Mesendoderm (in vitro differentiated cells): Measurements from ENCODE around the gene PDE9A. TPM values are rescaled to one million over a fixed set of nuclear protein-coding genes. Genes with fewer than 3 reads are reported as not detected.

Experiments used
- DNase-seq: peaks from one replicate; pipeline ENCODE4 v3.0.0; 2013
- H2AK5ac ChIP-seq: 2 replicates; pipeline ENCODE4 v1.6.1; 2013; ENCODE audit warnings: low read length, inconsistent platforms
- H2BK120ac ChIP-seq: 2 replicates; pipeline ENCODE4 v1.6.1; 2013; ENCODE audit warnings: low read depth, mild to moderate bottlenecking, low read length, moderate library complexity, mixed read lengths
- H2BK15ac ChIP-seq: replicated peaks from 2 replicates; pipeline ENCODE4 v1.6.1; 2013; ENCODE audit warnings: low read depth, mild to moderate bottlenecking, moderate library complexity
- H2BK5ac ChIP-seq: 2 replicates; pipeline ENCODE4 v1.6.1; 2013; ENCODE audit warnings: low read length, inconsistent platforms
- H3K18ac ChIP-seq: 2 replicates; pipeline ENCODE4 v1.6.1; 2013; ENCODE audit warnings: mild to moderate bottlenecking, low read length, mixed read lengths
- H3K23ac ChIP-seq: one replicate; pipeline ENCODE4 v1.6.1; 2013; ENCODE audit warnings: low read length
- H3K27ac ChIP-seq: 2 replicates; pipeline ENCODE4 v1.5.1; 2013; ENCODE audit warnings: low read depth, mild to moderate bottlenecking, inconsistent platforms, low read length, moderate library complexity
- H3K27me3 ChIP-seq: 2 replicates; pipeline ENCODE4 v1.6.1; 2013; ENCODE audit warnings: low read length, control low read depth, mild to moderate bottlenecking, inconsistent platforms; ENCODE audit not compliant: insufficient read depth, poor library complexity
- H3K36me3 ChIP-seq: 2 replicates; pipeline ENCODE4 v1.6.1; 2013; ENCODE audit warnings: low read length, inconsistent platforms; ENCODE audit not compliant: control insufficient read depth, insufficient read depth
- H3K4ac ChIP-seq: one replicate; pipeline ENCODE4 v1.6.1; 2013; ENCODE audit warnings: low read depth, mild to moderate bottlenecking, low read length, moderate library complexity
- H3K4me1 ChIP-seq: 2 replicates; pipeline ENCODE4 v1.6.1; 2013; ENCODE audit warnings: low read depth, low read length, inconsistent platforms; ENCODE audit not compliant: control insufficient read depth
- H3K4me2 ChIP-seq: 2 replicates; pipeline ENCODE4 v1.6.1; 2013; ENCODE audit warnings: low read length
- H3K4me3 ChIP-seq: 2 replicates; pipeline ENCODE4 v1.5.1; 2013; ENCODE audit warnings: mild to moderate bottlenecking, low read length
- H3K56ac ChIP-seq: one replicate; pipeline ENCODE4 v1.6.1; 2013; ENCODE audit warnings: low read length
- H3K79me1 ChIP-seq: 2 replicates; pipeline ENCODE4 v1.6.1; 2013; ENCODE audit warnings: low read length, inconsistent platforms
- H3K79me2 ChIP-seq: 2 replicates; pipeline ENCODE4 v1.6.1; 2013; ENCODE audit warnings: mild to moderate bottlenecking, low read length; ENCODE audit not compliant: control insufficient read depth, insufficient read depth
- H3K9ac ChIP-seq: 2 replicates; pipeline ENCODE4 v1.6.1; 2013; ENCODE audit warnings: low read length, inconsistent platforms
- H4K5ac ChIP-seq: one replicate; pipeline ENCODE4 v1.6.1; 2013; ENCODE audit warnings: low read length
- H4K8ac ChIP-seq: one replicate; pipeline ENCODE4 v1.6.1; 2013; ENCODE audit warnings: low read depth, mild to moderate bottlenecking, control low read depth, low read length, moderate library complexity
- WGBS: extraction: QIAGEN DNeasy Blood & Tissue Kit; methylation state at CpG from one replicate; pipeline ENCODE4 v1.1.7; 2013; ENCODE audit warnings: low lambda C conversion rate, missing lambda C conversion rate; ENCODE audit not compliant: insufficient coverage; ENCODE audit errors: extremely low coverage; 5-methylcytosine and 5-hydroxymethylcytosine counted together
- polyA plus RNA-seq, 2 experiments: library from polyadenylated mRNA; stranded (reverse); fragments of 200-250 nt; gene quantifications; one replicate each; pipeline ENCODE4 v1.2.3, GENCODE V29; 2013

PDE9A gene
- polyA plus RNA-seq (2013, experiment 1 of 2): 36.9 TPM
- 38.7 TPM for polyA plus RNA-seq (2013, experiment 2 of 2)

DNA sequence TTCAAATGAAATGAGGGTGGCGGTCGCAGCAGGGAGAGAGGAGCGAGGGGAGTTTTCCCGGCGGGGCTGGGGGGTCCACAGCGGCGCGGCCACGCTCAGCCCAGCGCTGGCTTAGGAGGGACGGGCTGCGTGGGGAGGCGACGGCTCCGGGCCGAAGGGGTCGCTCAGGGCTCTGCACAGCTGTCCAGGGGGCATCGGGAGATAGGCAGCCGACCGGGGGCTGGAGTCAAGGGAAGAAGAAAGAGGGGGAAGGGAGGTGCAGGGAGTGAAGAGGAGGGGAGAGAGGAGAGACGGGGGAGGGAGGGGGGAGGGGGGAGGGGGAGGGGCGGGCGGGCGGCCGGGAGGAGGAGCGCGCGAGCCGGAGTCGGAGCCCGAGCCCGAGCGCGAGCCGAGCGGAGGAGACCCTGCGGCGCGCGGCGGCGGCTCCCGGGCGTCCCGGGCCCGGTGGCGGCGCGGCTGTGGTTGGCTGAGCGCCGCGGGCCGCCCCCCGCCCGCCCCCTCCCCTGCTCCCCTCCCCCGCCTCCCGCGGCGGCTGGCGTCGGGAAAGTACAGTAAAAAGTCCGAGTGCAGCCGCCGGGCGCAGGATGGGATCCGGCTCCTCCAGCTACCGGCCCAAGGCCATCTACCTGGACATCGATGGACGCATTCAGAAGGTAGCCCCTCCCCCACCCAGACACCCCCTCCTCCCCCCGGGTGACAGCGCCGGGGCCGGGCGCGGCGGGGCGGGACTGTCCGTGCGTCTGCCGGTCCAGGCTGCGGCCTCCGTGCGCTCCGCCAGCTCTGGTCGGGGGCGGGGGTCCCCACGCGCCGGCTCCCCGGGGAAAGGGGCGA lies at the start of gene PDE9A:
Gene PDE9A, plus strand, starts transcription at position 391 of the 831 bp plus-strand sequence. Its CDS starts 194 bp downstream, at position 585.
- Histone ChIP-seq H3K23ac (peak within 1 kb of the TSS; percentile 83), H3K4me3 (peak within 1 kb of the TSS; percentile 78)
- no CpG with 5 or more reads among the region's 91 CpGs for WGBS

DNA sequence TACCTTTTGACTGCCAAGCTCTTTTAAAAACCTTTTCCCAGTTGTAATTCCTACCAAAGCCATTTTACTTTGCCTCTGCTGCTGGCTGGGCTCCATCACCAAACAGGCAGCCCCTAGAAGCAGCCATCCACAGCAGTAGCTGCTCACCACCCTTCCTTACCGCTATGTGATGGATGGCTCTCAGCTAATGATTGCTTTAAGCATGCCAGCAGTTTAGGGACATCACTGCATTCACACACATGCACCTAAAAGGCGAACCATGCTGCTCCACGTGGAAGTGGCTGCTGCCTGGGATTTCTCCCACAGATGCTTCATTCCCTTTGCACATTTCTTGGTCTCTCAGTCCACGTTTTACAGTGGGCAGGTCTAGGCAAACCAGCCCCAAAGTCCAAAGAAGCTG lies 46.3 kb upstream of the PDE9A start:
- Histone ChIP-seq H2BK5ac (no peak overlapping the region), H4K8ac (no peak overlapping the region), H2BK120ac (no peak overlapping the region)

More for the DNA sequence above, at the start of gene PDE9A:
- no peaks in the 10 kb centered on the region for H3K27me3 ChIP-seq
- H2BK120ac ChIP-seq: no peak within 1 kb of the TSS
- H3K9ac ChIP-seq: peak within 1 kb of the TSS; percentile 87
- no peak within 1 kb of the TSS for H4K5ac ChIP-seq
- peak within 1 kb of the TSS; percentile 30 for H3K4me2 ChIP-seq
- H2BK5ac ChIP-seq: peak within 1 kb of the TSS; percentile 17
- peak within 1 kb of the TSS; percentile 92 for H3K56ac ChIP-seq
- H3K18ac ChIP-seq: peak within 1 kb of the TSS; percentile 82
- H3K4ac ChIP-seq: peak within 1 kb of the TSS; percentile 77
- H4K8ac ChIP-seq: no peak within 1 kb of the TSS
- peaks cover 41% of the 10 kb centered on the region for H3K79me2 ChIP-seq
- H2BK15ac ChIP-seq: no peak within 1 kb of the TSS
- H3K36me3 ChIP-seq: no peaks in the 10 kb centered on the region
- H3K4me1 ChIP-seq: peaks cover 11% of the 10 kb centered on the region
- DNase-seq: peak; percentile 72
- no peak within 1 kb of the TSS for H2AK5ac ChIP-seq
- peaks cover 13% of the 10 kb centered on the region for H3K79me1 ChIP-seq
- peak within 1 kb of the TSS; percentile 81 for H3K27ac ChIP-seq

DNA sequence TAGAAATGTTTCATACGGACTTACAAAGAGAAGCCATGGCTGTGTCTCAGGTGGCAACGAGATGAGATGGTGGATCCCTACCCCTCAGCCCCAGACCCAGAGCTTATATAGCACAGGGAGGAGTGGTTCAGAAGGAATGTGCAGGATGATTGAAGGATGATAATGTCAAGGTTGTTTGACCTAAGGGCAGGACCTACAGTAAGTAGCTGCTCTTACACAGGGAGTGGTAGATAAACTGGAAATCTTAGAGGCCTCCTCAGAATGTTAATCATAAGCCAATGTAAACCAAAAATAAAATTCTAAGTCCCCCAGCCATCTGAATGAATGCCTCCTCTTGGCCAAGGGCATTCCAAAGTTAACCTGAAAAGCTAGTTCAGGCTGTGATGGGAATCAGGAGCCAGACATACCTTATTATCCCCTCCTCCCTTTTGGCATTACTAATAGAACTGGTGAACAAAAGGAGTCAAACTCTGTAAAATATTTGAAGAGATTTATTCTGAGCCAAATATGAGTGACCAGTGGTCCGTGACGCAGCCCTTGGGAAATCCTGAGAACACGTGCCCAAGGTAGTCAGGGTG lies 45.8 kb upstream of the PDE9A start:
- no peak overlapping the region for H3K18ac ChIP-seq
- no peaks in the 10 kb centered on the region for H3K36me3 ChIP-seq
- no peak for DNase-seq
- no CpG with 5 or more reads among the region's 5 CpGs for WGBS
- H3K4me3 ChIP-seq: no peak overlapping the region
- no peak overlapping the region for H4K5ac ChIP-seq
- H3K79me2 ChIP-seq: no peaks in the 10 kb centered on the region
- H3K79me1 ChIP-seq: no peaks in the 10 kb centered on the region
- no peak overlapping the region for H2BK120ac ChIP-seq
- H3K27ac ChIP-seq: no peak overlapping the region
- no peak overlapping the region for H2AK5ac ChIP-seq
- no peak overlapping the region for H2BK15ac ChIP-seq
- H3K23ac ChIP-seq: no peak overlapping the region
- no peak overlapping the region for H3K4me2 ChIP-seq
- H3K4ac ChIP-seq: no peak overlapping the region
- H3K56ac ChIP-seq: no peak overlapping the region
- H3K27me3 ChIP-seq: no peaks in the 10 kb centered on the region
- no peaks in the 10 kb centered on the region for H3K4me1 ChIP-seq
- no peak overlapping the region for H3K9ac ChIP-seq
- H4K8ac ChIP-seq: no peak overlapping the region
- no peak overlapping the region for H2BK5ac ChIP-seq

More for the DNA sequence above, 46.3 kb upstream of the PDE9A start:
- Histone ChIP-seq H3K23ac (no peak overlapping the region), H3K79me1 (no peaks in the 10 kb centered on the region), H3K18ac (no peak overlapping the region), H3K56ac (no peak overlapping the region), H3K79me2 (no peaks in the 10 kb centered on the region), H3K27ac (no peak overlapping the region), H3K4me3 (no peak overlapping the region), H3K36me3 (no peaks in the 10 kb centered on the region), H3K4ac (no peak overlapping the region), H2BK15ac (no peak overlapping the region), H3K4me1 (no peaks in the 10 kb centered on the region), H4K5ac (no peak overlapping the region), H3K9ac (no peak overlapping the region), H3K4me2 (no peak overlapping the region), H3K27me3 (no peaks in the 10 kb centered on the region), H2AK5ac (no peak overlapping the region)
- DNase-seq: no peak
- no CpG with 5 or more reads among the region's 4 CpGs for WGBS

DNA sequence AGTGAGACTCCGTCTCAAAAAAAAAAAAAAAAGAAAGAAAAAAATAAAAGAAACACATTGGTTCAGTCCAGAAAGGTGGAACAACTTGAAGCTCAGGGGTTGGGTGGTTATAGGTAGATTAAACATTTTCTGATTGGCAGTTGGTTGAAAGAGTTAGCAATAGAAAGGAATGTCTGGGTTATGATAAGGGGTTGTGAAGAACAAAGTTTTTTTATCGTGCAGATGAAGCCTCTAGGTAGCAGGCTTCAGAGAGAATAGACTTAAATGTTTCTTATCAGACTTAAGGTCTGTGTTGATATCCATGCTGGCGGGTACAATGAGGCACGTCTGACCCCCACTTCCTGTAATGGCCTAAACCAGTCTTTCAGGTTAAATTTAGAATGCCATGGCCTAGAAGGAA lies 45.0 kb upstream of the PDE9A start:
- Histone ChIP-seq H2BK15ac (no peak overlapping the region), H2AK5ac (no peak overlapping the region), H3K27me3 (no peaks in the 10 kb centered on the region), H2BK120ac (no peak overlapping the region), H3K9ac (no peak overlapping the region), H3K79me2 (no peaks in the 10 kb centered on the region), H2BK5ac (no peak overlapping the region), H3K4me3 (no peak overlapping the region), H3K56ac (no peak overlapping the region), H3K18ac (no peak overlapping the region), H3K4me1 (no peaks in the 10 kb centered on the region), H3K79me1 (no peaks in the 10 kb centered on the region), H3K23ac (no peak overlapping the region), H3K27ac (no peak overlapping the region), H3K4ac (no peak overlapping the region), H3K4me2 (no peak overlapping the region), H4K5ac (no peak overlapping the region), H3K36me3 (no peaks in the 10 kb centered on the region), H4K8ac (no peak overlapping the region)
- WGBS: no CpG with 5 or more reads among the region's 4 CpGs
- no peak for DNase-seq

DNA sequence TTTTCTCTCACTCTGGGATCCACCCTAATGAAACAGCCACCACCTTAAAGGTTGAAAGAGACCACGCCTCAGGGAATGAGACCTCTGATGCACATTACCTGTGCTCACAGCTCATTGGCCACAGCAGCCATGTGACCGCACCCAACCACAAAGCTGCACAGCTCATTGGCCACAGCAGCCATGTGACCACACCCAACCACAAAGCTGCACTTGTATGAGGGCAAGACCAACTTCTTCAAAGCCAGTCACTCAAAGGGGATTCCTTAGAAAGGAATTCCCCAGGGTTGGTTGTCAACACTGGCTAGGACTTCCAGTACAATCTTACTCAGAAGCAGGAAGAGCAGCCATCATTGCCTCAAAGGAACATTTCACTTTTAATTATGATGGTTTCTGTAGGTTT lies 43.6 kb upstream of the PDE9A start:
- no peak overlapping the region for H3K27ac ChIP-seq
- no peak overlapping the region for H3K56ac ChIP-seq
- no peaks in the 10 kb centered on the region for H3K79me1 ChIP-seq
- no peak for DNase-seq
- no peaks in the 10 kb centered on the region for H3K27me3 ChIP-seq
- no peak overlapping the region for H3K4ac ChIP-seq
- H3K4me3 ChIP-seq: no peak overlapping the region
- WGBS: no CpG with 5 or more reads among the region's 2 CpGs
- H3K9ac ChIP-seq: no peak overlapping the region
- no peak overlapping the region for H3K18ac ChIP-seq
- H3K36me3 ChIP-seq: no peaks in the 10 kb centered on the region
- H3K4me1 ChIP-seq: no peaks in the 10 kb centered on the region
- no peak overlapping the region for H3K4me2 ChIP-seq
- no peak overlapping the region for H2BK15ac ChIP-seq
- no peak overlapping the region for H3K23ac ChIP-seq
- H3K79me2 ChIP-seq: no peaks in the 10 kb centered on the region
- no peak overlapping the region for H2BK120ac ChIP-seq
- H2BK5ac ChIP-seq: no peak overlapping the region
- H4K8ac ChIP-seq: no peak overlapping the region
- H4K5ac ChIP-seq: no peak overlapping the region
- H2AK5ac ChIP-seq: no peak overlapping the region
